SKM-1 (cell line): ENCODE measurements around the gene NUAK1.

Experiments used
- DNase-seq: peaks from one replicate; lab custom pipeline; 2025; ENCODE audit not compliant: unreplicated experiment; lab: John Stamatoyannopoulos, UW

The NUAK1 gene

DNA sequence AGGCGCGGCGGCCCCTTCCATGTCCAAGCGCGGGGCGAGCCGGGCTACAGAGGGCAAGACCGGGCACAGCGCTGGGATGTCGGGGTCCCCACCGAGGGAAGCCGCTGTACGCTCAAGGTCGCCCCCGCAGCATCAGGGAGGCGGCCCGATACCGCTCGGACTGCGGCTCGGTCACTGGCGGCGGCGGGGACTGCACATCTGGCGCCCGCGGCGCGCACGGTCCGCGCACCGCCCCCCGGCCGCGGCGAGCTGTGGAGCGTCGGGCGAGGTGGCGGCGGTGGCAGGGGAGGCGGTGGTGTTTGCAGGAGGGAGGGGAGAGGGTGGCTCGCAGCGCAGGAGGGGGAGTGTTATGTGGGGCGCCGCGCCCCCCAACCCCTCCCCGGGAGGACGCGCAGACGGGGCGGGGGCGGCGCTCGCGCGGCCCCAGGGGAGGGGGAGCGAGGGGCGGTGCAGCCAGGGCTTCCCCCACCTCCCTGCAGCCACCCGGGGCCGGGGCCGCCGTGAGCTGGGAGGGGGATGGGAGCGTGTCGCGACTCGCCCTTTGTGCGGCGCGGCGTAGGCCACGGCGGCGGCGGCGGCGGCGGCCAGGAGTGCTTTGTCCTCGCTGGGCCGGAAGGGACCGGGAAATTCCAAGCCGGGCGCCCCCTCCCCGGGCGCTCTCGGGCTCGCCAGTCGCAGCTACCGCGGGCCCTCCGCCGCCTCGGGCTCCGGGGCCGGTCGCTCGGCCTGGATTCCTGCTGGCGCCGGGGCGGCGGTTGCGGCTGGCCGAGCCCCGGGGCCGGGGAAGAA is at the start of gene NUAK1:
TSS of gene NUAK1 (minus strand) at position 322 of the 789 bp plus-strand sequence. CDS start at position 21, 301 bp downstream.
- DNase-seq: no peak

DNA sequence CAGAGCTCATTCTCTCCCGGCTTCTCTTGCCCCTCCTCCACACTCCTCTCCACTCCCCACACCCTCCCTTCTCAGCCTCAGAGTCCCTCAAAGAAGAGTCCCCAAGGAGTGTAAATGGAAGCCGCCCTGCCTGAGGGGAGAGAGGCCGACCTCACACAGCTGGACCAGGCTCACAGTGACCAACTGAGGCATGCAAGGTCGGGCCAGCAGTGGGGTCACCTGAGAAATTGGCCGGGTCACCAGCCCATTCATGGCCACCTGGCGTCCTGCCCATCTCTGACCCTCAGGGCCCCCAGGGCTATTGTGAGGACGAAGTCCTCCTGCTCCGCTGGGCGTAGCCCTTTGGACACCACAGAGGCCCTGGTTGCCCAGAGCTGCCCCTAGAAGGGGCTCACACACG is 49.5 kb upstream of the NUAK1 start:
- no peak for DNase-seq

DNA sequence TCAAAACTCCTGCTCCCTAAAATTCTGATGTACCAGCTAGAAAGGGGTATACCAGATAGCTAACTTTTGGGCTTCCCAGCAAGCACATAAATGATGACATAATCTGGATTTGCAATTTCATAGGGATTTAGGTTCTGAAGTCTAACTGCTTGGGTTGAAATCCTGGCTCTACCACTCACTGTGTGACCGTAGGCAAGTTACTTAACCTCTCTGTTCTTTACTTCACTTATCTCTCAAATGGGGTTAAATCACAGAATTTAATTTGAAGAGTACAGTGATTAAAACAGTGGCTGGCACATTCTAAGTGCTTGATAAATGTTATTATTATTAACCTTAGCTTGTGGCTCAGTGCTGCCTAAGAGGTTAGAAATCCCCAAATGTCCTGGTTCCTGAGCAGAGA is 49.1 kb upstream of the NUAK1 start:
- DNase-seq: no peak

DNA sequence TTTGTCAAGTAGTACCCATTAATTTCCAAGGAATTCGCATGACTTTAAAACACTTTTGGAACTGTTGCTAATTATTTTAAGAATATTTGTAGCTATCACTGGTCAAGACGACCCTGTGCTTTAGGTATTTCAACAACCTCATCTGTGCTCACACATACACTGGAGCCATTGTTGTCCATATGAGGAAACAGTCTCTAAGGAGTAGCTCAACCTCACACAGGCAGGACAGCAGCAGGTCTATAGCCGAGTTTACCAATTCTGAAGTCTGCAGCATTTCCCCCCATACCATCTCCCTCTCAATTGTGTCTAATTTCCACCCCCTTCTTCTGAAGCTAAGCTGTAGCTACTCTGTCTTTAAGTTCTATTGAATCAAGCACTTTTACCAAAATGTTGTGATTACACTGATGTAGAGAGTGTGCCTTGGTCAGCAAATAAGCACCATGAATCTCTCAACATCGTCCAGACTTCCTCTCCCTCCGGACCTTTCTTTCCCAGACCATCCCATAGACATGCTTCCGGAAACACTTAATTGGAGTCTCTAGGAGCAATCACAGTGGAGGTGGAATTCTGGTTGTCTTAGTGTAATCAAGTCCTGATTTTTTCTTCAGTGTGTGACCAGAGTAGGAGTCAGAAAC is 48.5 kb upstream of the NUAK1 start:
- DNase-seq: no peak

DNA sequence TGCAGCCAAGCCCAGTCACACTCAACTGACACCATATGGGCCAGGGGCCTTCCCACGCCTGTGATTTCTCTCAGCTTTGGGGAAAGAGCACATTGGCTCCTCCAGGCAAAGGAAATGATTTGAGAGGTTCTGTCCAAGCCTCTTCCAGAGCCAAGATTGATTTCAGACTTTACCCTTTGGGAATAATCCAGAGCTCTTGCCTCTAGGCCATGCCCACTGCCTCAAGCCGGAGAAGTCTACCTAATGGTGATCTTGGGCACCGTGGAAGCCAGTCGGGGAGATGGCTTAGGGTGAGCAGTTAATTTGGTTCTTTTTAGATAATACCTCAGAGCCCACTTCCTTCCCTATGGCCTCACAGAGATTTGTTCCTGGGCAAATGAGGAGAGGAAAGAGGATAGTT is 45.0 kb upstream of the NUAK1 start:
- DNase-seq: no peak

DNA sequence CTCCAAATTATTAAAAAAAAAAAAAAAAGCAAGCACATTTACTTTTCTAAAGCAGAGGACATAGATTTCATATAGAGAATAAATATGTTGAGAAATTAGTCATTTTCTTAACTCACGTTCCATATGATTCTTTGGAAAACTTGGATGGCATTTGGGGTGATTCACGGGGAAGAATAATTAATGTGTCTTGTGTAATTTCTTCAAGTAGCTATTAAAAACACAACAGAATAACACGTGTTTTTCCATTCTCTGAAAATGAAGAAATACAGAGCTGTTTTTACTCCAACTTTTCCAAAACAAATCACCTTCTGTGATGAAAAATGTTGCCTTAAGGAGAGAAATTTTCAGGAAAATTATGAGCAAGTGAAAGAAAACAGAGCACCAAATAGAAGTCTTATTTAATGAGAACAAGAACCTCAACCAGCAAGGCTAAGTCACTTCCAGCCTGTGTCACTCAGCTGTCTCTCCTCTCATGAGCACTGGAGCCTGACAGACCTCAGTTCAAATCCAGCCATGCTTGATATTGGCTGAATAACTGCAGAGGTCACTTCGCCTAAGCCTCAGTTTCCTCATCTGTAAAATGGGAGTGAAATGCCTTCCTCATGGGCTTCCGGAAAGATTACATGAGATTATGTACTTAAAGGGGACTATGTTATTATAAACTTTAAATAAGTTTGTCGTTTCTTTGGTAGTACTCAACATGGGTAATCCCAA is 42.8 kb upstream of the NUAK1 start:
- no peak for DNase-seq

DNA sequence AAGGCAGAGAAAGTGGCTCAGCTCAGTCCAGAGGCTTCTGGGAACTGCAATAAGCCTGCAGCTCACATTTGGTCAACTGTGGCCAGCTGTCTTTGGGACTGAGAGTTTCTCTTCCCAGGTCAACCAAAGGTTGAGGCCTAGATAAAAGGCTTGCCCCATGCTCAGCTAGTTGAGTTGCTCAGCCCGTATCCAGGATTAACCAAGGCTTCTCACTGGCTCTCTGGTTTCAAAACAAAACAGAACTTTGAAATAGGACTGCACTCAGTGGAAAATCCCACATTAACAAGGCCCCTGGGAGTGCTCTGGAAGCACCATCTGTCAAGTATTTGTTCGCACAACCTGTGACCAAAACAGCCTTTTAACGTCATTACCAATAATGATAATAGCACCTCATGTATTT is 40.3 kb upstream of the NUAK1 start:
- DNase-seq: no peak

DNA sequence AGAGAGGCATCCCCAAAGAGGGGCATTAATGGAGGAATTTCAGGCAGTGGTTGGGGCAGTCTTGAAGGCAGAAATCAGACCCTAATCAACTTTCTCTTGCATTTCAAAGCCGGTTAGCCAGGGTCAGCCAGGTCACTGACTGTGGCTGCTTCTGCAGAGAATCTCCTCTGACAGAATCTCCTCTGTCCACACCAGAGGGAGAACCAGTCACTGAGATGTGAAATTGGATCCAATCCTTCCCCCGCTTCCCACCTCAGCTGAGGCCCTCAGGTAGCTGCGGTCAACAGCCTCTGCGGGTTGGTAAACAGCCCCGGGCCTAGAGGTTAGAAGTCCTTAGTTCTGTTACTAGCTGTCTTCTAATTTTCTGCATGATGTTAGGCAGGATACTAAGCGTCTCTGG is 39.8 kb upstream of the NUAK1 start:
- DNase-seq: no peak

DNA sequence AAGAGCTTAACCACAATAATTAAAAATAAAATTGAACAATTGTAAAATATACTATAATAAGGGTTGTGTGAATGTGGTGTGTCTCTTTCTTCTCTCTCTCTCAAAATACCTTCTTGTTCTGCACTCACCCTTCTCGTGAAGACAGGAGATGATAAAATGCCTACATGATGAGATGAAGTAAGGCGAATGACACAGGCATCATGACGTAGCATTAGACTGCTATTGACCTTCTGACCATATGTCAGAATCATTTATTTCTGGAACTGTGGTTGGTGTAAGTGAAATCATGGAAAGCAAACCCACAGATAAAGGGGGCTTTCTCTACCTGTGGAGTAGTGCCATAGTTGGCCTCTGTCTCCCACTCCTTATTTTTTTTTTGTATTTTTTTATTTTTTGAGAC is 37.8 kb upstream of the NUAK1 start:
- no peak for DNase-seq

DNA sequence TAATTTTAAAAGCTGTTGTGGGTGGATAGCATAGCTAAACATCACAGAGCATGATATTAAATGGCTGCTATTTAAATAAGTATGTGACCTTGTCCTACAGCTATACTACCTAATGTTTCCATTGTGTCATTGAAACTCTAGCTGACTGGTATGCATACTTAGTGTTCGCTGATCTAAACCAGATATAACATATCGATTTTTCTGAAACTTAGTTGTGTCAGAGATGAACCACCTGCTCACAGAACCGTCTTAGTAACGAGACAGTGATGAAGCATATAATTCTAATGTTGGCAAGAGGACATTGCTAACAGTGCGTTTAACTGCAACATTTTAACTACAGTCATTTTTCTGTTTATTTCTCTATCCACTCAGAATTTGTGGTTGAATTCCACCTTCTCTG is 36.1 kb upstream of the NUAK1 start:
- DNase-seq: no peak

DNA sequence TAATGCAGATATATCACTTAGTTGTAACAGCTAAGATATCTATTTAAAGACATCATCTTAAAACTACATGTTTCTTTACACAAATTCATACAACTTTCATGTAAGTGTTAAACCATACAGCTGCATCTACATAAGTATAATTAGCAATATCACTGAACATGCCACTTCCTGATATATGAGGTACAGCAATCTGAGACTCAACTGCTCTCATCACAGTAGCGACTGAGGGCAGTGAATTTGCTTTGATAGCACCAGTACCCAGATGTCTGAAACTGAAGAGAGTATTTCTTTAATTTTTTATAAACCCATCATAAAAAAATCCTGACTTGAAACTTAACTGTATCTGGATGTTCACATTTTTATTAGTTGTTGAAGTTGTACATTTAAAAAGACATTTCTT is 34.7 kb upstream of the NUAK1 start:
- no peak for DNase-seq

DNA sequence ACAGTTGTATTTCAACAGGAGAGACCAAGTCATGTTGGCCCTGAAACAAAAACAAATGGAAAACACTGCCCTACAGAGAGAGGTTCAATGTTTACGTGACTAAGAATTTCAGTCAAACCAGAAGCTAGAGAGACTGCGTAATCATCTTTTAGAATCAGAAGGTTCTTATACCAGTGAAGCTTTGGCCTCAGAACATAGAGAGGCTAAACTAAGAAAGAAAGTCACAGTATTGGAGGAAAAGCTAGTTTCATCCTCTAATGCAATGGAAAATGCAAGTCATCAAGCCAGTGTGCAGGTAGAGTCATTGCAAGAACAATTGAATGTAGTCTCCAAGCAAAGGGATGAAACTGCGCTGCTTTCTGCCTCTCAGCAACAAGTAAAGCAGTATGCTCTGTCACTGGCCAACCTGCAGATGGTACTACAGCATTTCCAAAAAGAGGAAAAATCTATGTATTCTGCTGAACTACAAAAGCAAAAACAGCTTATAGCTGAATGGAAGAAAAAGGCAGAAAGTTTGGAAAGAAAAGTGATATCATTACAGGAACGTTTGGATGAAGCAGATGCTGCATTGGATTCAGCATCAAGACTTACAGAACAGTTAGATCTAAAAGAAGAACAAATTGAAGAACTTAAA is 32.5 kb upstream of the NUAK1 start:
- no peak for DNase-seq

DNA sequence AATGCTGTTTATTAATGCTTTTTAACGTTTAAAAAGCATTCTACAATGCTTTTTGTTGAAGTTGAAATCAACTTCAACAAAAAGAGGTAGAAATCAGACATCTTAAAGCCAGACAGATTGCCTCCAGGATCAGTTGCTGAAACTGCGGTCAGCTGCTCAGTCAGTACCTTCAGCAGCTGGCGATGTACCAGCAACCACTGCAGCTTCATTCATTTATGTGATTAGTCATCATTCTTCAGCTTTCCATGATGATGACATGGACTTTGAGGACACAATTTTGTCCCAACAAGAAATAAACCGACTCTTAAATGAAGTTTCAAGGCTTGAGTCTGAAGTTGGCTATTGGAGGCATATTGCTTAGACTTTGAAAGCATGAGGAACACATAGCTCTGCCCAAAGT is 31.5 kb upstream of the NUAK1 start:
- DNase-seq: no peak

DNA sequence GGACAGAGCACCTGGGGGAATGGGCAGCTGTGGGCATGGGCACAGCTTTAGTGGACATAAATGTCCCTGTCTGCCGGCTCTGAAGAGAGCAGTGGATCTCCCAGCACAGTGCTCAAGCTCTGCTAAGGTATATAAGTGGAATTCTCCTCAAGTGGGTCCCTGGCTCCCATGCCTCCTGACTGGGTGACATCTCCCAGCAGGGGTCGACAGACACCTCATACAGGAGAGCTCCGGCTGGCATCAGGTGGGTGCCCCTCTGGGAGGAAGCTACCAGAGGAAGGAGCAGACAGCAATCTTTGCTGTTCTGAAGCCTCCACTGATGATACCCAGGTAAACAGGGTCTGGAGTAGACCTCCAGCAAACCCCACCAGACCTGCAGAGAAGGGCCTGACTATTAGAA is 25.0 kb upstream of the NUAK1 start:
- DNase-seq: no peak

DNA sequence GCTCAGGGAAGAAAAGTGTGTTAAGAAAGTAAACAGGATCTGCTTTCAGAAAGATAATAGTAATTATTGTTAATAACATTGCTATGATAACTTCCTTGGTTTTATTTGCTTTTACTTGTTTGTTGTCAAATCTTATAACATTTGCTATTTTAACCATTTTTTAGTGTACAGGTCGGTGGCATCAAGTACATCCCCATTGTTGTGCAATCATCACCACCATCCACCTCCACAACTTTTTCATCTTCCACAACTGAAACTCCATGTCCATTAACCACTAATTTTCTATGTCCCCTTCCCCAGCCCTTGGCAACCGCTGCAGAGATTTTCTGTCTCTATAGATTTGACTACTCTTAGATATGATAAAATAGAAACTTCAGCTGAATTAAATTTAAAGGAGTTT is 22.7 kb upstream of the NUAK1 start:
- no peak for DNase-seq

DNA sequence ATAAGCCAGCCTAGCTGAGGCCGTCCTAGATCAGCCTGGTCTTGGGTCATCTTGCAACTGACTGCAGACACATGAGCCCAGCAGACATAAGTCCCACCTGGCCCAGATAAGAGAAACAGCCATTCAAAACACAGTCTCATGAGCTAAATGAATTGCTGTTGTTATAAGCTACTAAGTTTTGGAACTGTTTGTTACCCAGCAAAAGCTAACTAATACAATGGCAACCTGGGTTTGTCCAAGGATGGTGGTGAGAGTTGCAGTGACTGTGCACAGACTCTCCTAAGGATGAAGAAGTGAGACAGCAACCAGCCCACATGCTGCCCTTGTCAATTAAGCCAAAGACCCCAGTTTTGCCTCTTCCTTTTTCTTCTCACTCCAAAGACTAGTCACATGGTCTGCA is 22.2 kb upstream of the NUAK1 start:
- DNase-seq: no peak

DNA sequence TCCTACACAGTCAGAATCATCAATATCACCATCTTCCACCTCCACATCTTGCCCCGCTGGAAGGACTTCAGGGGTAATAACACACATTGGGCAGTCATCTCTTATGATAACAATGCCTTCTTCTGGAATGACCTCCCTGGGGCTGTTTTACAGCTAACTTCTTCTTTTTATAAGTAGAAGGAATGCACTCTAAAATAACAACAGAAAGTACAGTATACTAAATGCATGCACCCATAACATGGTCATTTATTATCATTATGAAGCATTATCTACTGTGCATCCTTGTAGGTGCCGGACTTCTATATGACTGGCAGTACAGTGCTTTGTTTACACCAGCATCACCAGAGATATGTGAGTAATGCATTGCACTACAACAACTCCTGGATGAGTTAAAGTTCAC is 19.0 kb upstream of the NUAK1 start:
- no peak for DNase-seq

DNA sequence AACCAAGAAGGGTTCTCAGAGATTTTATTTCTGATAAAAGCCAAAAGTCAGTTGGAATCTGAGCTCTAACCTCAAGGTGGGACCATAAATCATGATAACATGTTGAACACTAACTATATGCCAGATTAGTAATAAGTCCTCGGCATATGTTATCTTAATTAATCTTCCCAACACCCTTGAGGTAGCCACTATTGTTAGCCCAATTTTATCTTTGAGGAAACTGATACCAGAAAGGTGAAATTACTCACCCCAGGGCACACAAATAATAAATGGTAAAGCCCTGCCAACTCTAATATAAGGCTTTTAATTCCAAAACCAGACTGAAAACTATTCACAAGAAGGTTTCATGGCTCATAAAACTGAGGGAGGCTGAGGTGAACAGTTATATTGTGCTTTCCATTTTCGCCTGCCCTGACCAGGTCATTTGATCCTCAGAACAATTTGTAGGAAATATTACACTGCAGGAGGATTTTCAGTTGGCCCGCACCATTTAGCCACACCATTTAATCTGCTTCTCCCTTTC is 16.1 kb upstream of the NUAK1 start:
- DNase-seq: no peak

DNA sequence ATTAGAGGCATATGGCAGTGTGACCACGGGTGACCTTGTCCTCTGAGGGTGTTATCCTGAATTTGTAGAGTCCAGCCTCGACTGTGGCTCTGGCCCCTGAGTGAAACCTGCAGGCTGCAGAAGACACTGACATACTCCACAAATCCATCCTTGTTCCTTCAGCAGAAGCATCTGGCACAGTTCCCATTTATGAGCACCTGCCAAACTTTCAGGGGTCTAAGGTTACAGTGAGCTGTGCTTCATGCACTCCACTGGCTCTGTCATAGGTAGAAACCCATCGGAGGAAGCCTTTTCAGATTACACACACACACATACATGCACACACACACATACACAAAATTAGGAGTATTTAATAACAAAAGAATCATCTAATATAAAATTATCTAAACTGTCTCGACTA is 13.6 kb upstream of the NUAK1 start:
- DNase-seq: no peak

DNA sequence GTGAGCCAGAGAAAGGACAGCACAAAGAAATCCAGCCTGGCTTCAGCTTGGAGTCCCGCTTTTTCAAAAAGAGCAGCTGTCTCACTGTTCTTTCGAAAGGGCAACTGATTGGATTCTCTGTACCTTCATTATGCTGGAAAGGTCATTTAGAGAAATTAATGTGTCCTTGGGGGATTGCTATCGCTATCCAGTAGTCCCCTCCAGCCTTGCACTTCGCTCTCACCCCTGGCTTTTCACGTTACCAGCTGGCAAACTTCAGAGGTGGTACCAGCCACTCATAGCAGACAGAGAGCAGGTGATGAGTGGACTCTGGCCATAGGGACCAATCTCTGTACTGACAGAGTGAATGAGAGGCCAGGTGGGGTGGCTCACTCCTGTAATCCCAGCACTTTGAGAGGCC is 11.8 kb upstream of the NUAK1 start:
- DNase-seq: no peak

DNA sequence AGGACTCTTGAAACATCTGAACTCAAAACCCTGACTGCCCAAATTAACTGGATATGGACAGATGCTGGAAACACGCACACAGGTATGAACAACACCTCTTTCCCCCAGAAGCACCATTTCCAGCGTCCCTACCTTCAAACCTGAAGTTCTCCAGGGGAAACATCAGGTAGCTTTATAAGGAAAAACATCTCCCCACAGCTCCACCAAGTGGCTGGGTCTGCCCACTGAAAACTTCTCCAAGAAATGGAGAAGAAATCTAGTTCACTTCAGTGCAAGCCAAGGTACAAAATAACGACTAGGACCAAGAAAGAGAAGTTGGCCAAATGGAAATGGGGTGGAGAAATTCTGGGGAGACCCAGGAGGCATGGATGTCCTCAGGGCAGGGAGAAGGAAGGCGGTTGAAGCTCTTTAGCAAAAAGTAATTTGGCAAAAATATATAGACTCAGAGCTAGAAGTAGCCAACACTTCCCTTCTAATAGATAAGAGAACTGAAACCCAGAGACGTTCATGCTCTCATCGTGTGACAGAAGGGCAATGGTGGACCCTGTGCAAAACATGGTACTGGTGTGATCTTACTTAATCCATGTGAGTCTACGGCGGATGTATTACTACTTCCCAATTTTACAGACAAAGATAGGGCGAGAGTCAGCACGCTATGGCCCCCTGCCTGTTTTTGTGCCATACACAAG is 10.5 kb upstream of the NUAK1 start:
- no peak for DNase-seq
